HG03066 (cell line): Measurements from ENCODE around the gene ABCC2.
"Not testable (repeated sequence)": the region's sequence is repeated elsewhere in the genome, so short reads cannot be mapped to it uniquely, and the experiment has no call there.

Source experiments
- ATAC-seq: cut with Tn5 transposase; IDR thresholded peaks from one replicate; pipeline ENCODE4 v1.9.1; 2021; ENCODE audit warnings: low read depth; ENCODE audit not compliant: unreplicated experiment

The ABCC2 gene

DNA sequence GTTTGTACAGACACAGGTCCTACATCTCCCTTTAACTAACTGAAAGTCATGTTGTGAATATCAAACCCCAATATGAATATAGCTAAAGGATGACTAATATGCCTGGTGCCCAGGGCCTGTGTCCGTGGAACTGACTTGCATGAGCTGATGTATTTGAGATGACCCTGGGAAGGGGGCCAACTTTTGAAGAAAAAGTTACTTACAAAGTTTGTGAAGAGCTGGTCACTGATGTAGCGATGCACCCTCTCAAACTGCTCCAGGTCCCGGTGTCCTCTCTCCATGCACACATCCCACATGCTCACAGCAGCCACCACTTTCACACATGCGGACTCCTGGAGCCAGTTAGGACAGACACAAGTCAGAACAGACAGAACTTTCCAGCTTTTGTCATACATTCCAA, 106.2 kb downstream of the ABCC2 start:
- ATAC-seq, result no peak

- no peak for ATAC-seq
These were observed 112.2 kb downstream of the ABCC2 start for GRCh38 chr10:99894613-99895012.

DNA sequence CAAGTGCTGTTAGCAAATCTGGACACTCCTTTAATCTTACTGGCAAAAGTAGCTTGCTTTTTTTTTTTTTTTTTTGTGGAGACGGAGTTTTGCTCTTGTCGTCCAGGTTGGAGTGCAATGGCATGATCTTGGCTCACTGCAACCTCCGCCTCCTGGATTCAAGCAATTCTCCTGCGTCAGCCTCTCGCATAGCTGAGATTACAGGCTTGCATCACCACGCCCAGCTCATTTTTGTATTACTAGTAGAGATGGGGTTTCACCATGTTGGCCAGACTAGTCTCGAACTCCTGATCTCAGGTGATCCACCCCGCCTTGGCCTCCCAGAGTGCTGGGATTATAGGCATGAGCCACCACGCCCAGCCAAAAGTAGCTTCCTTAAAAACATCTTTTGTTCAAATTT, 112.6 kb downstream of the ABCC2 start:
- ATAC-seq, result not testable (repeated sequence)

GRCh38 chr10:99895867-99896266, 113.4 kb downstream of the ABCC2 start:
- ATAC-seq, result no peak
